ENCODE results near the gene DUSP3.

DUSP3 gene

DNA sequence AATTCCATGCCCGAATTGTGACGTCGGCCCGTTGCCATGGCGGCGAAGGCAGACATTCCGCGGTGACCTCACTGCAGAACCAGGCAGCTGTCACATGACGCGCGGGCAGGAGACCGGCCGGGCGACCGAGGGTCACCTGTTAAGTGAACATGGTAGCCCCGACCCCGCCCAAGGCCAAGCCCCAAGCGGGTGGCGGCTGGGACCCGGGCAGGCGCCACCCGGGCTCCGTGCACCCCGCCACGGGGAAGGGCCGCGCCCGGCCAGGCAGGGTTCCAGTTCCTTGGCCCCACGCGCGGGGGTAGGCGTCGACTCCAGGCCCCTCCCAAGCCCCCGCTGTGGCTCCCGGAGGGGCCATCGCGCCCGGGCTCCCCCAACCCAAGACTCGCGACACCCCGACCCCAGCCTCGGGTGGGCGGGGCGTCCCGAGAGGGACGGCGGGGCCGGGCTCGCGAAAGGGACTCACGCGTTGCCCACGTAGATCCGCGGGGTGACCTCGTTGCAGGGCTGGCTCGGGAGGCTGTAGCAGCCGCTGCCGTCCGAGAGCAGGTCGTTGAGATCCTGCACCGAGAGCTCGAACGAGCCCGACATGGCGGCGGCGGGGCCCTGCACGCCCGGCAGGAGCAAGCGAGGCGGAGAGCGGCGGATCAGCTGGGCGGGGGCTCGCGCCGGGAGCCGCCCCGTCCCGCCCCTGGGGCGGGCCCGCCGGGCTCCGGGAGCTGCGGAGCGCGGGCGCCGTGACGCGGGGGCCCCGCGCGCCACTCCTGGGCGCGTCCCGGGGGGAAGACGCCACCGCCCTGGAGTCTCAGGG, at the start of gene DUSP3:
Gene DUSP3, minus strand, starts transcription at position 641 of the 808 bp plus-strand sequence. Its CDS starts 53 bp downstream, at position 588.
- DNase-seq (ENCODE audit: low read depth in 1 of 2, low spot score in 1 of 2) = peak; percentile 91 to 98
- TF ChIP-seq JUND (IDR thresholded peaks at IDR 0.05; ENCODE audit: low read depth) = 0 out of 2 replicates have a peak, but pooled peaks have one; percentile 73
- in situ Hi-C loops (cut with HindIII; ENCODE audit: low pct_unique_long_range_greater_than_20kb, low sequenced_read_pairs) = no loop called here

DNA sequence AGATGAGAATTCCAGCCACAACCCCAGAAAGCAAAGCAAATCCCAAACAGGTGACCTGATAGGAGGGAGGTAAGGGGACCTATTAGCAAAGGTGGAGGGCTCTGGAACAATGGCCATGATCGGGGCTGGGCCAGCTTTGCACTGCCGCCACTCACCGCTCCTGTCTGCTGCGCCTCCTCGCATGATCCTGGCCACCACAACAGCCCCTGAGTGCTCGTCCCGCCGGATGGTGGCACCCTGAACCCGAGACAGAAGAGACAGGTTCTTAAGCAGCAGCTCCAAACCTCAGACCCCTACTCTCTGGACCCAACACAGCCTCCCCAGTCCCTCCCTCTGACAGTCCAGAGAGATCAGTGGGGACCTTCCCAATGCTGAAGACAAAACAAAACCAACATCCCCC, 48.8 kb upstream of the DUSP3 start:
- in situ Hi-C loops (cut with HindIII; ENCODE audit: low pct_unique_long_range_greater_than_20kb, low sequenced_read_pairs) = no loop called here
- no peak for TF ChIP-seq JUND (IDR thresholded peaks at IDR 0.05; ENCODE audit: low read depth)
- DNase-seq (ENCODE audit: low read depth in 1 of 2, low spot score in 1 of 2) = no peak

DNA sequence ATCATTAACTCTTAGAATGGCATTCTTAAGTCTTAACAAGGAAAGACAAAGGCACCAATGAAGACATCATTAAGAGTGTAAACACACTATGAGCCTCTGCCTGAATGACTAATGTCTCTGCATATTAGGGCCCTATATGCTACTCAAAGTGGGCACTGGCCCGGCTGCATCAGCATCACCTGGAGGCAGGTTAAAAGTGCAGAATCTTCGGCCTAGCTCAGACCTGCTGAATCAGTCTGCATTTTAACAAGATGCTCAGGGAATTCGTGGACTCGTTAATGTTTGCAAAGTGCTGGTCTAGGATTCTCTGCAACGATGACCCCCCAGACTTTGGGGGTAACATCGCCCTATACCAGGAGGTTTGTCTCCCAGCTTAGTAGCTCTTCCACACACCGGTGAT, 47.4 kb upstream of the DUSP3 start:
- DNase-seq (ENCODE audit: low read depth in 1 of 2, low spot score in 1 of 2) = no peak
- in situ Hi-C loops (cut with HindIII; ENCODE audit: low pct_unique_long_range_greater_than_20kb, low sequenced_read_pairs) = no loop called here
- no peak for TF ChIP-seq JUND (IDR thresholded peaks at IDR 0.05; ENCODE audit: low read depth)

DNA sequence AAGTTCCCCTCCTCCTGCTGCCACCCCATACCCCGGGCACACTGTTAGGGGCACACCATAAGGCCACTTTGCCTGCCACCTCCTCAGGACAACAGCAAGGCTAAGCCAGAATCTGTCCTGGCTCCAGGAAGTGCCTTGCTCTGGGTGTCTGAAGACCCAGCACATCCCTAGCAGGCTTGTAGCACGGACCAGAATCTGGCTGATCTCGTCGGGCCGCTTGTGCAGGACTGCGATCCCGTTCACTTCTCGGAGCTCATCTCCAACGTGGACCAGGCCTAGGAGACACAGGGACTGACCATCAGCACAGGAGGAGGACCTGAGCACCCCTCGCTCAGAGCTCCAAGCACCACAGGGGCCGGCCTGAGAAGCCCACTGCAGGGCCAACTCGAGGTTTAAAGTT, 46.8 kb upstream of the DUSP3 start:
- TF ChIP-seq JUND (IDR thresholded peaks at IDR 0.05; ENCODE audit: low read depth) = no peak
- DNase-seq (ENCODE audit: low read depth in 1 of 2, low spot score in 1 of 2) = no peak

DNA sequence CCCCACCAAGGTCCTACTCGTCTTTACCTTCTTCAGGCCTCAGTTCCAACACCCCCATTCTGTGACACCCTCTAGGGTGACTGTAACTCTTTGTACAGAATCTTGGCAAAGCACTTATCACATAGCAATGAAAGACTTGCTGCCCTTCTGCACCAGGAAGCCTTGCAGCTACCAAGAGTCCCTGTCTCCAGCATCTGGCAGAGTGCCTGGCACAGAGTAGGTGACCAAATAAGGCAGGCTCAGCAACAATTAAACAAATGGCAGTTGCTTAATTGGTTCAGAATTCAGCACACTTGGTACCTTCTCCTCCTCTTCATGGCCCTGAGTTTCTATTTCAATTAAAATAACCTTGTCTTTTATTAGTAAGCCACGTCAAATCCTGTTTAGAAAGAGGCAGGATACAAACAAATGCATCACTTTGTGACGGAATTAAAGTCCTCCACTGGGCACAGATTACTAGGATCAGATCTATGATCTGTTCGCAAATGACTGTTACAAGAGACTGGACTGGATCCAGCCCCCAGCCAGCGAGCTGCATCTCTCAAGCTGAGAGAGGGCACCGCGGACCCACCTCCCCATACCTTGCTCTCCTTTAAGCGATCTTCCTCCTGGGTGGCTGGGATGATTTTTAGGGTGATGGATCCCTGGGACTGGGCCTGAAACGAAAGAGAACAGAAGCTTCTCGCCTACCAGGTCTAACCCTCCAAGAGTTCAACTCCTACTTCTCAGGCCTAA, 44.7 kb upstream of the DUSP3 start:
- in situ Hi-C loops (cut with HindIII; ENCODE audit: low pct_unique_long_range_greater_than_20kb, low sequenced_read_pairs) = no loop called here
- no peak for TF ChIP-seq JUND (IDR thresholded peaks at IDR 0.05; ENCODE audit: low read depth)
- no peak for DNase-seq (ENCODE audit: low read depth in 1 of 2, low spot score in 1 of 2)

More for the DNA sequence above, 46.8 kb upstream of the DUSP3 start:
- in situ Hi-C loops (cut with HindIII; ENCODE audit: low pct_unique_long_range_greater_than_20kb, low sequenced_read_pairs) = no loop called here

DNA sequence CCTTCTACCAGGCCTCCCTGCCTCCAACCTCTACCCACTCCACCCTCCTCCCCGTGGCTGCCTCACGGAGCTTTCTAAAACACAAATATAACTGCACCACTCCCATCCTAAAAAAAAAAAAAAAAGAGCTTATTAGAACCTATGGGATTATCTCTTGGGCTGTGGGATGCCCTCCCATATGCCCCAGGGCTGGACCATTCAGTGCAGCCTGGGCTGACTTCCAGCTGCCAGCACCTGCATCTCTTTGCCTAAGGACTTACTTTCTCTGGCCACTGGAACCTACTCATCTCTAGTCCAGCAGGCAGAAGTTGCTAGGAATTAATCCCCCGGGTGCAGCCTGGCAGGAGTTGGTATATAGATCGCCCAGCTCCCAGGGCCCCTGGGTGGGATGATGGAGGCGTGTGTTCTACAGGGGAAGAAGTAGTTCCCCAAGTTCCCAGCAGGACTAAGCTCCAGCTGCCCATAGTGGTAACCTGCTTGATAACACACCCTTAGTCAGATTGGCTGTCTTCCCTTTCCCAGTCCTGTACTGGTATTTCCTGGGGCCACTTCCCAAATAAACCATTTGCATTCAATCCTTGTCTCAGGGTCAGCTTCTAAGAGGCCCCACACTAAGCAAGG, 43.9 kb upstream of the DUSP3 start:
- in situ Hi-C loops (cut with HindIII; ENCODE audit: low pct_unique_long_range_greater_than_20kb, low sequenced_read_pairs) = no loop called here
- no peak for TF ChIP-seq JUND (IDR thresholded peaks at IDR 0.05; ENCODE audit: low read depth)
- no peak for DNase-seq (ENCODE audit: low read depth in 1 of 2, low spot score in 1 of 2)

DNA sequence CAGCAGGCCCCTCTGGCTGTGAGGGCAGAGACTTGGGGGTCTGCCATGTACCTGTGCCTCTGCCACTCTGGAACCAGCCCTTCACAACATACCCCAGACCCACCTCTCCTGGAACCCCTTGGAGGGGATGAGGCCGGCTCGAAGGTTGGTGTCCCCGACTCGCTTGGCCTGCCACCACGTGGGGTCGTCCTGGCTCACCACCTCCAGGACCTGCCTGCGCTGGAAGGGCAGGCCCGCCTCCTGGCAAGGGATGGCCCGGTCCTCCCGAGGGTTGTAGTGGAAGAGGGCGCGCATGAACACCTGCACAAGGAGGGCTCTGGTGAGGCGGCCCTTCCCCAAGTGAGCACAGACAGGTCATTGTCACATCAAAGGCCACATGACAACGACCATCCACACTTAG, 42.0 kb upstream of the DUSP3 start:
- in situ Hi-C loops (cut with HindIII; ENCODE audit: low pct_unique_long_range_greater_than_20kb, low sequenced_read_pairs) = no loop called here
- TF ChIP-seq JUND (IDR thresholded peaks at IDR 0.05; ENCODE audit: low read depth) = no peak
- DNase-seq (ENCODE audit: low read depth in 1 of 2, low spot score in 1 of 2) = no peak

DNA sequence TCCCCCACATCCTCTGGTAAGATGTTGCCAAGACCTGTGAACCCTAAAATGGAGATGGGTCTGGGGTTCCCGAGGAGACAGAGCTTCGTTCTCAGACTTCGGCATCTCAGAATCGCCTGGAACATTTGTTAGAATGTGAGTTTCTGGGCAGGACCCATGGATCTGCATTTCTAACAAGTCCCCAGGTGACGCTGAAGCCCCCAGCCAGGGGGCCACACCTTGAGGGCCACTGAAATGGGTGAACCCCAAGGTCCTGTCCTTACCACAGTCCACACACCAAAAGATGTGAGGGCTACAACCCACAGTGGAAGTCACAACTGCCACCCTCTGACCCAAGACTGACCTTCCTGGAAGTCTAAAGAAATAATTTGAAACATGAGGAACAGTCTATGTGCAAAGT, 40.2 kb upstream of the DUSP3 start:
- in situ Hi-C loops (cut with HindIII; ENCODE audit: low pct_unique_long_range_greater_than_20kb, low sequenced_read_pairs) = no loop called here
- no peak for TF ChIP-seq JUND (IDR thresholded peaks at IDR 0.05; ENCODE audit: low read depth)
- no peak for DNase-seq (ENCODE audit: low read depth in 1 of 2, low spot score in 1 of 2)

DNA sequence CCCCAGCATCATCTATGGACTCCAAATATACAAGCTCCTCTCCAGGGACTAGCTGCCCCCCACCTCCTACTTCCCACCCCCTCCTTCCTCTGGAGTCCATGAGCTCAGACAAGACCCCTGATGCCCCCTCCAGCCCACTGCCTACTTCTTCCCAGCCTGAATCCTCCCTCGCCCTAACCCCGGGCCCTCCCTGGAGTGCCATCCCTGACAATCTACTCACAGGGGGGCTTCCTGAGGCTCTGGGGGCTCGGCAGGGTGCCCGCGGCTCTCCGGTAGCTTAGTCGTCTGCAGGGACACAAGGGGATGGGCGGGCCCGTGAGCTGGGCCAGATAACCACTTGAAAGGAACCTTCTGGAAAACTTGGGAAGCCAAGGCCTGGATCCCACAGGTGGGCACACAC, 39.0 kb upstream of the DUSP3 start:
- DNase-seq (ENCODE audit: low read depth in 1 of 2, low spot score in 1 of 2) = no peak
- in situ Hi-C loops (cut with HindIII; ENCODE audit: low pct_unique_long_range_greater_than_20kb, low sequenced_read_pairs) = no loop called here
- no peak for TF ChIP-seq JUND (IDR thresholded peaks at IDR 0.05; ENCODE audit: low read depth)

DNA sequence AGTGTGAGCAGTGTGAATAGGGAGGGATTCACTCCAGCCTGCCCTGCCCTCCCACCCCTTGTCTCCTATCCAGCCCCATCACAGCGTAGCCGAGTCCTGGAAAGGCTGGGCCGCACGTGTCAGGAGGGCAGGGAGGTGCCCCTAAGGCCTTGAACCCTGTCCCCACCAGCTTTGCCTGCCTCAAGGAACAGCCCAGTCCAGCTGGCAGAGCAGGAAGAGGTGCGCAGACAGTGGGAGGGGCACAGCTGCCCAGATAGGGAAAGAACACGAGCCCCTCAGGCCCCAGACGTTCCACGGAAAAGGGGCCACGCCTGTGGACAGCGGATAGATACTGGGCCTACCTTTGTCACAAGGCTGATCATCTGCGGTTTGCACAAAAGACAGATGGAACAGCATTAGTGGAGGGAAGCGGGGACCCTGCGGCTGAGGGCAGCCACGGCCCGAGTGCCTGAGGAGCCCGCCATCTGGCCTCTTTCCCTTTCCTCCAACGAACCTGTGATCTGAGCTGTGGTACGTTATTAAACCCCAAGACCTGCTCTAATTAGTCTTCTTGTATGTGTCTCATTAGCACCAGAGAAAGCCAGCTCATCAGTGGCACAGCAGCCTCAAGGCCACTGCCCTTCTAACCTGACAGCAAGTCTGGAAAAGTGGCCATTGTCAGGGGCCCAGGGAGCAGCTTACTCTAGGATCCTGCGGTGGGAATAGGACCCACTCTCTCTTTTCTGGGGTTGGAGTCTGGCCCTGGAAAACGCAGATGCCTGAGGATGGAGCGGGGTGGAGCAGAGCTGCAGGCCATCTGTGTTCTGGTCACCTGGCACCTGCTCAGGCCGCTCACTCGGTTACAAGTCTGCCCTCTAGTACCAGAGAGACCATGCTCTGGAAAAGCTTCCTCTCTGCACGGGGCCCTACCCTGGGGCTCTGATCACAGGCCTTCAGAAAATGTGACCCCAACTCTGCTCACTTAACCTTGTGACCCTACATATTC, 37.9 kb upstream of the DUSP3 start:
- TF ChIP-seq JUND (IDR thresholded peaks at IDR 0.05; ENCODE audit: low read depth) = no peak
- in situ Hi-C loops (cut with HindIII; ENCODE audit: low pct_unique_long_range_greater_than_20kb, low sequenced_read_pairs) = no loop called here
- DNase-seq (ENCODE audit: low read depth in 1 of 2, low spot score in 1 of 2) = no peak

DNA sequence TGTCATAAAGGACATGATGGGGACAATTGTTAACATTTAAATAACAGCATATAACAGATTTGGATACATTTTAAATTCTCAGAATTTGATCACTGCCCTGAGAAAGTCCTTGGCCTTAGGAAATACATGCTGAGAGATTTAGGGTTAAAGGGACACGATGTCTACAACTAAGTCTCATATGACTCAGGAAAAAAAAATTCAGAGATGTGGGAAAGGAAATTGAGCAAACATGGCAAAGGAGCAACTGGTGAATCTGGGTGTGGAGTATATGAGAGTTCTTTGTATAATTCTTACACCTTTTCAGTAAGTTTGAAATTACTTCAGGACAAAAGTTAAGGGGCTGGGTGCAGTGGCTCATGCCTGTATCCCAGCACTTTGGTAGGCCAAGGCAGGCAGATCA, 35.9 kb upstream of the DUSP3 start:
- in situ Hi-C loops (cut with HindIII; ENCODE audit: low pct_unique_long_range_greater_than_20kb, low sequenced_read_pairs) = no loop called here
- DNase-seq (ENCODE audit: low read depth in 1 of 2, low spot score in 1 of 2) = no peak
- TF ChIP-seq JUND (IDR thresholded peaks at IDR 0.05; ENCODE audit: low read depth) = no peak

DNA sequence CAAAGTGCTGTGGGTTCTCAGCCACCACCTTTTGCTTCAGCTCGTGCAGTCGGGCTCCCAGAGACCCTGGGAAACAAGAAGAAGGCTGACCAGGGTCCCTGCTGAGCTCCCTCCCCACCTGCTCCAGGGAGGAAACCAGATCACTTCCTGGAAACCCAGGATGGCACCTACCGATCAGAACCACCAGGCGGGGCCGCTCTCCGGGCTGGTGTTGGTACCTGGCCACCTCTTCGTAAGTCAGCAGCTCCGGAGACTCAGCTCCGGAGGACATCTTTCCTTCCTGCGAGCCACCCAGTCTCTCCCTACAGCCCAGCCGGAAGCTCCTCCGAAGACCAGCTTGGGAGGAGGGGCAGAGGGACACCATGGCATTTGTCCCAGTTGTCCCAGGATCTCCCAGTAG, 35.2 kb upstream of the DUSP3 start:
- DNase-seq (ENCODE audit: low read depth in 1 of 2, low spot score in 1 of 2) = peak in 1 of 2 experiments; percentile 33
- TF ChIP-seq JUND (IDR thresholded peaks at IDR 0.05; ENCODE audit: low read depth) = no peak
- in situ Hi-C loops (cut with HindIII; ENCODE audit: low pct_unique_long_range_greater_than_20kb, low sequenced_read_pairs) = no loop called here

Measured in T47D (cell line).